GM12878 (cell line): ENCODE data around the gene MORN2. TPM values are rescaled to one million over a fixed set of nuclear protein-coding genes. Genes with fewer than 3 reads are reported as not detected.

Experiments
- ATAC-seq: fragments of 200-7000 bp; cut with Tn5 transposase; 3 replicates; pipeline ENCODE4 v1.9.1; 2020; ENCODE audit warnings: mild to moderate bottlenecking, moderate library complexity
- BruUV-seq: library from RNA; stranded (reverse); fragments of 400-500 nt; replicated peaks from 2 replicates; lab custom pipeline; 2021; lab: Mats Ljungman, UMichigan
- CTCF ChIA-PET: fragments of 300-600 bp; sonication (Branson Sonifier 250); formaldehyde crosslinking; extraction: SDS; loops from one replicate; lab custom pipeline; 2021; ENCODE audit warnings: inconsistent platforms; lab: Yijun Ruan, JAX
- POLR2A ChIA-PET: fragments of 350-600 bp; formaldehyde crosslinking; extraction: SDS; loops from one replicate; lab custom pipeline; 2021; ENCODE audit warnings: inconsistent platforms; lab: Charles Lee
- RAD21 ChIA-PET: fragments of 300-600 bp; sonication (Branson Sonifier 250); formaldehyde crosslinking; loops from one replicate; lab custom pipeline; 2023; ENCODE audit warnings: antibody characterized with exemption; ENCODE audit not compliant: unreplicated experiment; lab: Charles Lee
- SMC1A ChIA-PET: fragments of 300-600 bp; sonication (Branson Sonifier 250); formaldehyde crosslinking; loops from one replicate; lab custom pipeline; 2023; ENCODE audit not compliant: unreplicated experiment, uncharacterized antibody; lab: Charles Lee
- DNase-seq: peaks from one replicate; pipeline ENCODE4 v3.0.0-alpha.2; 2011; ENCODE audit warnings: low read depth, low spot score
- FAIRE-seq: peaks from 3 replicates; lab custom pipeline; 2011; peaks lifted over from hg19 to GRCh38; lab: Jason Lieb, UNC
- H2AFZ ChIP-seq: 2 replicates; pipeline ENCODE4 v1.6.0; 2011; ENCODE audit warnings: low read depth, low read length, control low read depth; ENCODE audit not compliant: control insufficient read depth
- H3K27ac ChIP-seq: 2 replicates; pipeline ENCODE4 v1.5.1; 2011; ENCODE audit warnings: control low read depth; ENCODE audit not compliant: control insufficient read depth, insufficient read depth
- H3K27me3 ChIP-seq, 2 experiments: replicated peaks in 1 of 2; 2 replicates each; pipeline versions ENCODE4 v1.6.0 to v1.6.1; 2011; ENCODE audit warnings: low read length in 1 of 2; ENCODE audit not compliant: control insufficient read depth in 2 of 2, insufficient read depth in 2 of 2
- H3K36me3 ChIP-seq, 2 experiments: 2 replicates each; pipeline ENCODE4 v1.5.1; 2011; ENCODE audit warnings: low read length in 1 of 2; ENCODE audit not compliant: control insufficient read depth in 2 of 2, insufficient read depth in 2 of 2
- H3K4me1 ChIP-seq: 2 replicates; pipeline ENCODE4 v1.6.1; 2011; ENCODE audit warnings: mild to moderate bottlenecking, low read length, moderate library complexity, mixed read lengths; ENCODE audit not compliant: control insufficient read depth, insufficient read depth
- H3K4me2 ChIP-seq: 2 replicates; pipeline ENCODE4 v1.6.0; 2011; ENCODE audit warnings: control low read depth; ENCODE audit not compliant: control insufficient read depth, insufficient read depth
- H3K4me3 ChIP-seq: fragments of 200-600 bp; sonication (generic); 2 replicates; pipeline ENCODE4 v1.5.1; 2016
- H3K79me2 ChIP-seq: 2 replicates; pipeline ENCODE4 v1.6.0; 2011; ENCODE audit warnings: low read length; ENCODE audit not compliant: control insufficient read depth, insufficient read depth
- H3K9ac ChIP-seq: 2 replicates; pipeline ENCODE4 v1.8.0; 2011; ENCODE audit warnings: low read length, control low read depth, mixed read lengths; ENCODE audit not compliant: control insufficient read depth, insufficient read depth
- H3K9me3 ChIP-seq: replicated peaks from 3 replicates; pipeline ENCODE4 v1.5.1; 2011; ENCODE audit warnings: mild to moderate bottlenecking, low read length; ENCODE audit not compliant: control insufficient read depth, insufficient read depth
- H4K20me1 ChIP-seq: 2 replicates; pipeline ENCODE4 v1.6.0; 2011; ENCODE audit not compliant: control insufficient read depth, insufficient read depth
- ESRRA ChIP-seq: IDR thresholded peaks from 2 replicates; pipeline ENCODE4 v1.6.1; 2012; ENCODE audit warnings: mild to moderate bottlenecking, low read length, improper control_type of control experiment
- ETV6 ChIP-seq, 2 experiments: fragments of 450-650 bp in 1 of 2; IDR thresholded peaks in 1 of 2; conservative IDR thresholded peaks in 1 of 2; 2 replicates each; pipeline ENCODE4 v1.6.1; 2014; ENCODE audit warnings: antibody characterized with exemption in 1 of 2, borderline replicate concordance in 1 of 2, low read depth in 1 of 2, mild to moderate bottlenecking in 1 of 2, moderate library complexity in 1 of 2
- HDGF ChIP-seq: fragments of 450-650 bp; IDR thresholded peaks from 2 replicates; pipeline ENCODE4 v1.6.1; 2016; ENCODE audit warnings: antibody characterized with exemption
- JUNB ChIP-seq: IDR thresholded peaks from 2 replicates; pipeline ENCODE4 v1.6.1; 2016; ENCODE audit warnings: antibody characterized with exemption, mild to moderate bottlenecking
- POLR2AphosphoS5 ChIP-seq: IDR thresholded peaks from 2 replicates; pipeline ENCODE4 v1.6.1; 2011; ENCODE audit warnings: mild to moderate bottlenecking, low read length, inconsistent platforms
- RAD51 ChIP-seq: fragments of 450-650 bp; IDR thresholded peaks from 2 replicates; pipeline ENCODE4 v1.6.1; 2016; ENCODE audit warnings: moderate library complexity, mild to moderate bottlenecking, inconsistent platforms
- SMC3 ChIP-seq: IDR thresholded peaks from 2 replicates; pipeline ENCODE4 v1.6.1; 2011; ENCODE audit warnings: low read length, improper control_type of control experiment, borderline replicate concordance
- STAT1 ChIP-seq: fragments of 450-650 bp; conservative IDR thresholded peaks from 2 replicates; pipeline ENCODE4 v1.6.1; 2014; ENCODE audit warnings: antibody characterized with exemption, mild to moderate bottlenecking
- STAT3 ChIP-seq: IDR thresholded peaks from 2 replicates; pipeline ENCODE4 v1.6.1; 2011; ENCODE audit warnings: low read depth, low read length, improper control_type of control experiment
- TBL1XR1 ChIP-seq: IDR thresholded peaks from 2 replicates; pipeline ENCODE4 v1.6.1; 2012; ENCODE audit warnings: low read depth, low read length, improper control_type of control experiment
- WRNIP1 ChIP-seq: IDR thresholded peaks from 2 replicates; pipeline ENCODE4 v1.6.1; 2011; ENCODE audit warnings: low read depth, low read length, improper control_type of control experiment, borderline replicate concordance
- ZBED1 ChIP-seq: IDR thresholded peaks from 2 replicates; pipeline ENCODE4 v1.6.1; 2016; ENCODE audit warnings: borderline replicate concordance
- ZZZ3 ChIP-seq: IDR thresholded peaks from 2 replicates; pipeline ENCODE4 v1.6.1; 2011; ENCODE audit warnings: low read depth; ENCODE audit not compliant: control insufficient read depth, insufficient read length
- in situ Hi-C: fragments of 300-500 bp; cut with MboI; formaldehyde crosslinking; loops from 9 replicates; pipeline ENCODE4 v1.14.3; 2018; ENCODE audit warnings: mixed read lengths
- intact Hi-C: fragments of 100-400 bp; cut with micrococcal nuclease; formaldehyde crosslinking; loops from one replicate; pipeline ENCODE4 v1.14.2; 2022; ENCODE audit not compliant: unreplicated experiment
- polyA plus RNA-seq, 11 experiments: library from polyadenylated mRNA; depleted of rRNA in 4 of 11; unstranded in 6 of 11; stranded (reverse) in 5 of 11; fragments of >200 nt; fragmentation: Nextera tagmentation in 4 of 11; fragmentation: Illumina TruSeq in 1 of 11; extraction: Ambion mirVana in 4 of 11; extraction: Trizol in 1 of 11; gene quantifications; 1 replicate in 1 of 11; 2 replicates in 10 of 11; pipeline versions ENCODE4 v1.2.1 to v1.2.3, GENCODE V29; 2011 to 2016; ENCODE audit warnings: inconsistent platforms in 2 of 11, missing spikeins in 2 of 11, low read depth in 1 of 11
- total RNA-seq, 4 experiments: library from RNA; depleted of rRNA in 3 of 4; stranded (reverse); fragments of >200 nt in 3 of 4; fragmentation: Illumina TruSeq in 1 of 4; extraction: Trizol in 1 of 4; gene quantifications; 2 replicates each; pipeline versions ENCODE4 v1.2.1 to v1.2.3, GENCODE V29; 2013 to 2021
- TF ChIP-seq, protein P1 (sequence below), 3 experiments: IDR thresholded peaks in 2 of 3; conservative IDR thresholded peaks in 1 of 3; 2 replicates each; pipeline ENCODE4 v1.5.1; 2011; ENCODE audit warnings: low read depth in 3 of 3, low read length in 3 of 3, mild to moderate bottlenecking in 3 of 3, control low read depth in 2 of 3, moderate library complexity in 2 of 3, inconsistent platforms in 1 of 3, mixed read lengths in 1 of 3; ENCODE audit not compliant: control insufficient read depth in 2 of 3, insufficient read depth in 1 of 3; ENCODE audit errors: extremely low read depth in 1 of 3
- TF ChIP-seq, protein P2 (sequence below): fragments of 450-650 bp; IDR thresholded peaks from 2 replicates; pipeline ENCODE4 v1.6.1; 2016; ENCODE audit warnings: mild to moderate bottlenecking
- TF ChIP-seq, protein P3 (sequence below): fragments of 450-650 bp; formaldehyde crosslinking; IDR thresholded peaks from 2 replicates; pipeline ENCODE4 v1.4.0; 2020; ENCODE audit warnings: mild to moderate bottlenecking, moderate library complexity

Gene MORN2
- total and polyA plus RNA-seq, 10 of the 15 experiments (the other 5 are each of a cell fraction or from before 2014, with no cell fraction given): 2.3 to 26.9 (median 8.0) TPM

DNA sequence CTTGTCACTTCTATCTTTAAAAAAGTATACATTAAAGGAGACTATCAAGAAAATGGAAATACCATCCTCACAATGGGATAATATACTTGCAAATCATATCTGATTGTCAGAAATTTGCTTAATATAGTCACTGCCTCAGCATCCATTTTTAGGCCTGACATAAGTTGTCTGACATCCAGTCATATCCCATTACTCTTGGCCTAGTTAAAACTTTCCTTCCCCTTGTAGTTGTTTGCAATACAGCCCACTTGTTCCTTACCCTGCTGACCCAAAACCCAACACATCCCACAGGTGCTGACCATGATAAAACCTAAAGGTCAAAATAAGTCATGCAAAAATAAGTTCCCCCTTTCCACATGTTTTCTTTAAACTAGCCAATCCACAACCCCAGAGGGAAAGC, 10.3 kb downstream of the MORN2 start:
- no peak for TF ChIP-seq SMC3
- no peak for TF ChIP-seq ETV6 (conservative IDR thresholded peaks at IDR 0.05 in 1 of 2, IDR thresholded peaks at IDR 0.05 in 1 of 2; ENCODE audit: borderline replicate concordance in 1 of 2, low read depth in 1 of 2)
- no peak for TF ChIP-seq JUNB
- TF ChIP-seq, protein P1, sequence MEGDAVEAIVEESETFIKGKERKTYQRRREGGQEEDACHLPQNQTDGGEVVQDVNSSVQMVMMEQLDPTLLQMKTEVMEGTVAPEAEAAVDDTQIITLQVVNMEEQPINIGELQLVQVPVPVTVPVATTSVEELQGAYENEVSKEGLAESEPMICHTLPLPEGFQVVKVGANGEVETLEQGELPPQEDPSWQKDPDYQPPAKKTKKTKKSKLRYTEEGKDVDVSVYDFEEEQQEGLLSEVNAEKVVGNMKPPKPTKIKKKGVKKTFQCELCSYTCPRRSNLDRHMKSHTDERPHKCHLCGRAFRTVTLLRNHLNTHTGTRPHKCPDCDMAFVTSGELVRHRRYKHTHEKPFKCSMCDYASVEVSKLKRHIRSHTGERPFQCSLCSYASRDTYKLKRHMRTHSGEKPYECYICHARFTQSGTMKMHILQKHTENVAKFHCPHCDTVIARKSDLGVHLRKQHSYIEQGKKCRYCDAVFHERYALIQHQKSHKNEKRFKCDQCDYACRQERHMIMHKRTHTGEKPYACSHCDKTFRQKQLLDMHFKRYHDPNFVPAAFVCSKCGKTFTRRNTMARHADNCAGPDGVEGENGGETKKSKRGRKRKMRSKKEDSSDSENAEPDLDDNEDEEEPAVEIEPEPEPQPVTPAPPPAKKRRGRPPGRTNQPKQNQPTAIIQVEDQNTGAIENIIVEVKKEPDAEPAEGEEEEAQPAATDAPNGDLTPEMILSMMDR (IDR thresholded peaks at IDR 0.05 in 2 of 3, conservative IDR thresholded peaks at IDR 0.05 in 1 of 3; ENCODE audit: control insufficient read depth in 2 of 3, extremely low read depth in 1 of 3, insufficient read depth in 1 of 3, low read depth in 3 of 3, low read length in 3 of 3): no peak
- no peak for TF ChIP-seq STAT3
- TF ChIP-seq STAT1: no peak
- no peak for TF ChIP-seq ZZZ3
- TF ChIP-seq HDGF: no peak
- TF ChIP-seq TBL1XR1: no peak
- TF ChIP-seq, protein P2, sequence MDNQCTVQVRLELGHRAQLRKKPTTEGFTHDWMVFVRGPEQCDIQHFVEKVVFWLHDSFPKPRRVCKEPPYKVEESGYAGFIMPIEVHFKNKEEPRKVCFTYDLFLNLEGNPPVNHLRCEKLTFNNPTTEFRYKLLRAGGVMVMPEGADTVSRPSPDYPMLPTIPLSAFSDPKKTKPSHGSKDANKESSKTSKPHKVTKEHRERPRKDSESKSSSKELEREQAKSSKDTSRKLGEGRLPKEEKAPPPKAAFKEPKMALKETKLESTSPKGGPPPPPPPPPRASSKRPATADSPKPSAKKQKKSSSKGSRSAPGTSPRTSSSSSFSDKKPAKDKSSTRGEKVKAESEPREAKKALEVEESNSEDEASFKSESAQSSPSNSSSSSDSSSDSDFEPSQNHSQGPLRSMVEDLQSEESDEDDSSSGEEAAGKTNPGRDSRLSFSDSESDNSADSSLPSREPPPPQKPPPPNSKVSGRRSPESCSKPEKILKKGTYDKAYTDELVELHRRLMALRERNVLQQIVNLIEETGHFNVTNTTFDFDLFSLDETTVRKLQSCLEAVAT: no peak
- TF ChIP-seq WRNIP1: no peak
- TF ChIP-seq ZBED1: no peak
- TF ChIP-seq, protein P3, sequence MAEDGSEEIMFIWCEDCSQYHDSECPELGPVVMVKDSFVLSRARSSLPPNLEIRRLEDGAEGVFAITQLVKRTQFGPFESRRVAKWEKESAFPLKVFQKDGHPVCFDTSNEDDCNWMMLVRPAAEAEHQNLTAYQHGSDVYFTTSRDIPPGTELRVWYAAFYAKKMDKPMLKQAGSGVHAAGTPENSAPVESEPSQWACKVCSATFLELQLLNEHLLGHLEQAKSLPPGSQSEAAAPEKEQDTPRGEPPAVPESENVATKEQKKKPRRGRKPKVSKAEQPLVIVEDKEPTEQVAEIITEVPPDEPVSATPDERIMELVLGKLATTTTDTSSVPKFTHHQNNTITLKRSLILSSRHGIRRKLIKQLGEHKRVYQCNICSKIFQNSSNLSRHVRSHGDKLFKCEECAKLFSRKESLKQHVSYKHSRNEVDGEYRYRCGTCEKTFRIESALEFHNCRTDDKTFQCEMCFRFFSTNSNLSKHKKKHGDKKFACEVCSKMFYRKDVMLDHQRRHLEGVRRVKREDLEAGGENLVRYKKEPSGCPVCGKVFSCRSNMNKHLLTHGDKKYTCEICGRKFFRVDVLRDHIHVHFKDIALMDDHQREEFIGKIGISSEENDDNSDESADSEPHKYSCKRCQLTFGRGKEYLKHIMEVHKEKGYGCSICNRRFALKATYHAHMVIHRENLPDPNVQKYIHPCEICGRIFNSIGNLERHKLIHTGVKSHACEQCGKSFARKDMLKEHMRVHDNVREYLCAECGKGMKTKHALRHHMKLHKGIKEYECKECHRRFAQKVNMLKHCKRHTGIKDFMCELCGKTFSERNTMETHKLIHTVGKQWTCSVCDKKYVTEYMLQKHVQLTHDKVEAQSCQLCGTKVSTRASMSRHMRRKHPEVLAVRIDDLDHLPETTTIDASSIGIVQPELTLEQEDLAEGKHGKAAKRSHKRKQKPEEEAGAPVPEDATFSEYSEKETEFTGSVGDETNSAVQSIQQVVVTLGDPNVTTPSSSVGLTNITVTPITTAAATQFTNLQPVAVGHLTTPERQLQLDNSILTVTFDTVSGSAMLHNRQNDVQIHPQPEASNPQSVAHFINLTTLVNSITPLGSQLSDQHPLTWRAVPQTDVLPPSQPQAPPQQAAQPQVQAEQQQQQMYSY: no peak
- no peak for TF ChIP-seq RAD51
- no peak for TF ChIP-seq POLR2AphosphoS5
- TF ChIP-seq ESRRA: no peak
- TF ChIP-seq, all 136 proteins: peak for 0

More for the DNA sequence above, 10.3 kb downstream of the MORN2 start:
- no TSS peak for BruUV-seq
- no peak overlapping the region for H3K9ac ChIP-seq
- in situ Hi-C loops: no loop called here
- no peak for FAIRE-seq
- no peaks in the 10 kb centered on the region for H4K20me1 ChIP-seq
- H3K4me2 ChIP-seq: no peak overlapping the region
- no peaks in the 10 kb centered on the region for H3K4me1 ChIP-seq
- no peaks in the 10 kb centered on the region for H3K36me3 ChIP-seq
- CTCF ChIA-PET: no interaction called here
- POLR2A ChIA-PET: no interaction called here
- no peak overlapping the region for H3K27ac ChIP-seq
- SMC1A ChIA-PET: no interaction called here
- H3K27me3 ChIP-seq: no peaks in the 10 kb centered on the region
- no peaks in the 10 kb centered on the region for H3K9me3 ChIP-seq
- RAD21 ChIA-PET: no interaction called here
- no peak for DNase-seq
- ATAC-seq: no peak
- intact Hi-C loops: no loop called here
- no peaks in the 10 kb centered on the region for H3K79me2 ChIP-seq
- no peak overlapping the region for H3K4me3 ChIP-seq
- H2AFZ ChIP-seq: no peak overlapping the region
